Activated naive CD8-positive, alpha-beta T cell treated with anti-CD3 and anti-CD28 coated beads, Interleukin-2, amount 10 ng/mL, durations not matched to agents 7 days and 5 days (primary cell): ENCODE measurements around the gene PTPRG. TPM values are rescaled to one million over a fixed set of nuclear protein-coding genes. Genes with fewer than 3 reads are reported as not detected.

ENCODE experiments used
- ATAC-seq: fragments of 150-1000 bp; cut with Tn5 transposase; one replicate; pipeline ENCODE4 v1.10.0; 2021; ENCODE audit warnings: low read depth, moderate library complexity
- POLR2A ChIA-PET: fragments of 350-600 bp; sonication (Branson Sonifier 250); formaldehyde crosslinking; loops from one replicate; lab custom pipeline; 2021; ENCODE audit warnings: antibody characterized with exemption; lab: Charles Lee
- DNase-seq: peaks from one replicate; pipeline ENCODE4 v3.0.0; 2021
- H3K27ac Mint-ChIP-seq: one replicate; pipeline ENCODE4 v1.8.0; 2022; ENCODE audit warnings: mild to moderate bottlenecking, mixed read lengths
- H3K27me3 Mint-ChIP-seq: one replicate; pipeline ENCODE4 v1.8.0; 2022; ENCODE audit warnings: mild to moderate bottlenecking, moderate library complexity, mixed read lengths
- H3K36me3 Mint-ChIP-seq: one replicate; pipeline ENCODE4 v1.8.0; 2021; ENCODE audit warnings: mild to moderate bottlenecking, mixed read lengths
- H3K4me1 Mint-ChIP-seq: one replicate; pipeline ENCODE4 v1.8.0; 2021; ENCODE audit warnings: mixed read lengths
- H3K4me3 Mint-ChIP-seq: one replicate; pipeline ENCODE4 v1.8.0; 2022; ENCODE audit warnings: mild to moderate bottlenecking, moderate library complexity, mixed read lengths
- H3K9me3 Mint-ChIP-seq: one replicate; pipeline ENCODE4 v1.8.0; 2021; ENCODE audit warnings: mixed read lengths
- total RNA-seq, 2 experiments: library from RNA; stranded (reverse); gene quantifications; one replicate each; pipeline ENCODE4 v1.2.3, GENCODE V29; 2021

The PTPRG gene
- total RNA-seq, 2 experiments from 2014 or later, result not detected

DNA sequence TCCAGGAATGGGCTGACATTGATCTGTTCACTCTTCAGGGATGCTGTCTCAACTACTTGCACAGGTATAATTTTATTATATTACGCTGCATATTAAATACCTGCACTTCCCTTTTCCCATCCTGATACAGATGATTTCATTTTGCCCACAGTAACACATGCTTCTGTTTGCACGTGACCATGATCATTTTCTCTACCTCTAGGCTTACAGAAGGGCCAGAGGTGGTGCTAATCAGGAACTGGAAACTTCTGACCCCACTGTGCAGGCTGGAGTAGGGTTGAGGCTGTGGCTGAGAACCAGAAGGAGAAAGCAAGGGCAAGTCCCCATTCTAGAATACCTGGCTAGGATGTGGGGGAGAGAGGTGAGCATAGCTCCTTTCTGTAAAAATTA, 304.8 kb downstream of the PTPRG start:
- POLR2A ChIA-PET, result no interaction called here
- no peak for ATAC-seq

DNA sequence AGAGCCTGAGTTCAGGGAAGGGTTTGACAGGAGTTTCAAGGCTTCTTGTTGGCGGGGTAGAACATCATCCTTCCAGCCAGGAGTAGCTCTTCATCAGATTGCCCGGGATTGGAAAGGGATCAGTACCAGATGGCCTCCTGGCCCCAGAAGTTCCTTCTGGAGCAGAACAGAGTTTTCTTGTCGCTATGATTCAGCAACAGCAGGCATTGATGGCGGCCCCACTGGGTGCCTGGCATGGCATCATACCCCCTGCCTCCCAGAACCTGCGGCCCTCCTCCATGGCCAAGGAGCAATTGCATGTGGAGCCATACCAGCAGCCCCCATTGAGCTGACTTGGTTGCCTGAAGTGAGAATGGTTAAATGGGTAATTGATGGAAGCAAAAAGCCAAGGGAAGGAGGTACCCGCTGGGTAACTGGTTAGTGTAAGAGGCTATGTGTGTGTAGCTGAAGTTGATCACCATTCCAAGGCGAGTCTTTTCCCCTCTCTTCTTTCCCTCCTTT, 305.6 kb downstream of the PTPRG start:
- Mint-ChIP-seq H3K27ac (no peak overlapping the region), H3K4me1 (no peaks in the 10 kb centered on the region)
- POLR2A ChIA-PET, result no interaction called here

More for the DNA sequence above, 304.8 kb downstream of the PTPRG start:
- no peak overlapping the region for H3K27ac Mint-ChIP-seq
- H3K27me3 Mint-ChIP-seq, result no peaks in the 10 kb centered on the region
- no peak for DNase-seq
- no peaks in the 10 kb centered on the region for H3K9me3 Mint-ChIP-seq
- no peak overlapping the region for H3K4me3 Mint-ChIP-seq
- no peaks in the 10 kb centered on the region for H3K36me3 Mint-ChIP-seq
- no peaks in the 10 kb centered on the region for H3K4me1 Mint-ChIP-seq

DNA sequence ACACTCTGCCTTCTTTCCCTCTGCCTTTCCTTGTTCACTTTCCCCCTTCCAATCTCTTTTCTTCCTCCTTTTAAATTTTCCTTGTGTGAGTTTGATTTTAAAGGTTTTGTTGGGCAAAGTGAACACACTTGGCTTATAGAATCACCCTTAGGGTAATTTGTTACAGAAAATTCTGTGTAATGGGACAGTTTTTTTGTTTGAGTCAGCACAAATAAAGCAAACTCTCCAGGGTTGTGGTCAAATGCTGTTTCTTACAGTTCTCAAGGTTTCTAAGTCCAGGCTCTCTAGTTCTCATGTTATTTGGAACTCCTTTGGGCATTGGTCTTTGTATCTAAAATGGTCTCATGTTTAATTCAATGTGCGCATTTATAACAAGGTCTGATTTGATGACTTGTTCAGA, 307.1 kb downstream of the PTPRG start:
- POLR2A ChIA-PET, result no interaction called here
- DNase-seq, result no peak
- H3K36me3 Mint-ChIP-seq, result no peaks in the 10 kb centered on the region
- no peaks in the 10 kb centered on the region for H3K9me3 Mint-ChIP-seq
- H3K27ac Mint-ChIP-seq, result no peak overlapping the region
- H3K4me1 Mint-ChIP-seq, result no peaks in the 10 kb centered on the region
- no peak overlapping the region for H3K4me3 Mint-ChIP-seq
- ATAC-seq, result no peak
- H3K27me3 Mint-ChIP-seq, result no peaks in the 10 kb centered on the region

More for the DNA sequence above, 305.6 kb downstream of the PTPRG start:
- Mint-ChIP-seq H3K36me3 (no peaks in the 10 kb centered on the region), H3K9me3 (no peaks in the 10 kb centered on the region), H3K27me3 (no peaks in the 10 kb centered on the region), H3K4me3 (no peak overlapping the region)
- DNase-seq (no peak), ATAC-seq (no peak)

DNA sequence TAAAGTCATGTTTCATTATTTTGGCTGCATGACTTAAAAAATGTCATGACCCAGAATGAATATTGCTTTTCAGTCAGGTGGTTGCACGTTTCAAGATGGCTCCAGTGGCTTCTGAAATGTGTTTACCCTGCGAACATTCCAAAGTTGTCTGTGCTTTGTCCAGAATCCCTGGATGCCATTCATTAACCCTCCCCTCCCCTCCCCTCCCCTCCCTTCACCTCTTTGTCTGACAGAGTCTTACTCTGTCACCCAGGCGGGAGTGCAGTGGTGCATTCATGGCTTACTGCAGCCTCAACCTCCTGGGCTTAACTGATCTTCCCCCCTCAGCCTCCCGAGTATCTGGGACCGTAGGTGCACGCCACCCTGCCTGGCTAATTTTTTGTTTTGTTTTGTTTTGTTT, 308.0 kb downstream of the PTPRG start:
- POLR2A ChIA-PET, result no interaction called here
- Mint-ChIP-seq H3K9me3 (no peaks in the 10 kb centered on the region), H3K4me3 (no peak overlapping the region), H3K36me3 (no peaks in the 10 kb centered on the region), H3K27ac (no peak overlapping the region), H3K4me1 (no peaks in the 10 kb centered on the region), H3K27me3 (no peaks in the 10 kb centered on the region)
- DNase-seq, result no peak
- no peak for ATAC-seq

DNA sequence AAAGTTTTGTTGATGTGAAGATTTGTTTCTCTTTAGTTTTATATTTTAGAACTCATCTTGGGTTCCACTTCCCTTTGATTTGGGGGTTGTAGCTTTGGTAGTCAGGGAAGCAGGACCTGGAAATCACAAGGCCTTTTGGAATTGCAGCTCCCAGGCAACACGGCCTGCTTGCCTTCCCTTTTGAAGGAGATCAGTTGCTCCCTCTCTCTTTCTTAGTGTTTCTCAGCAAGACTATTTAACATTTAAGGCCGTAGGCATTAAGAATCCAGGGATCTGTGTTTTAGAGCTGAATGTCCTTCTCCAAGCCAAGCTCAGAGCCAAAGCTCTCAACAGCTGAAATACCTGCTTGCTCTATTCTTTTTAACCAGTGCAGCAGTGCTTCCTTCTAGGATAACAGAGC, 310.3 kb downstream of the PTPRG start:
- ATAC-seq (no peak), DNase-seq (no peak)
- Mint-ChIP-seq H3K27ac (no peak overlapping the region), H3K9me3 (no peaks in the 10 kb centered on the region), H3K4me3 (no peak overlapping the region), H3K27me3 (no peaks in the 10 kb centered on the region), H3K36me3 (no peaks in the 10 kb centered on the region), H3K4me1 (no peaks in the 10 kb centered on the region)
- POLR2A ChIA-PET, result no interaction called here

DNA sequence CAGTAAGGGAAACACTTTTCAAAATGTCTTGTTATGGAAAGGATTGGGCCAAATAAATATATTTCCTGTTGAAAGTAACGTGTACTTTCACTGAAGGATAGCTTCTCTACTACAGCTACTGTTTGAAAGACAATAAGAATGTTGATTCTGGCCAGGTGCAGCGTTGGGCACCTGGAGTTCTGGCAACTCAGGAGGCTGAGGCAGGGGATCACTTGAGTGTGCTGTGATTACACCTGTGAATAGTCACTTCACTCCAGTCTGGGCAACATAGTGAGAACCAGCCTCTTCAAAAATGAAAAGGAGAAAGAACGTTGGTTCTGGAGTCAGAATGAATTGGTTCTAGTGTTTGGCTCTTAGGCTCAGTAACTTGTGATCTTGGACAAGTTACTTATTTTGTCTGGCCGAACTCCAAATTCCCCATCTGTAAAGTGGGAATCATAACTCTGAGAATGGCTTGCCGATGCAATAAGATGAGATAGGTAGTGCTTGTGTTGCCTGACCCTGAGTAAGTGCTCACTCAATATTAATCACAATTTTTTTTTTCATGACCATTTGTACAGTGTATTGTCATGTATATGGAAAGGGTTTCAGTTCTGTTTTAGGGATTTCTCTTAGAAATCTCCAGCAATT, 310.8 kb downstream of the PTPRG start:
- no peak overlapping the region for H3K27ac Mint-ChIP-seq
- POLR2A ChIA-PET, result no interaction called here
- no peak overlapping the region for H3K4me3 Mint-ChIP-seq
- no peaks in the 10 kb centered on the region for H3K9me3 Mint-ChIP-seq
- DNase-seq (no peak), ATAC-seq (no peak)
- no peaks in the 10 kb centered on the region for H3K36me3 Mint-ChIP-seq
- no peaks in the 10 kb centered on the region for H3K27me3 Mint-ChIP-seq
- H3K4me1 Mint-ChIP-seq, result no peaks in the 10 kb centered on the region

DNA sequence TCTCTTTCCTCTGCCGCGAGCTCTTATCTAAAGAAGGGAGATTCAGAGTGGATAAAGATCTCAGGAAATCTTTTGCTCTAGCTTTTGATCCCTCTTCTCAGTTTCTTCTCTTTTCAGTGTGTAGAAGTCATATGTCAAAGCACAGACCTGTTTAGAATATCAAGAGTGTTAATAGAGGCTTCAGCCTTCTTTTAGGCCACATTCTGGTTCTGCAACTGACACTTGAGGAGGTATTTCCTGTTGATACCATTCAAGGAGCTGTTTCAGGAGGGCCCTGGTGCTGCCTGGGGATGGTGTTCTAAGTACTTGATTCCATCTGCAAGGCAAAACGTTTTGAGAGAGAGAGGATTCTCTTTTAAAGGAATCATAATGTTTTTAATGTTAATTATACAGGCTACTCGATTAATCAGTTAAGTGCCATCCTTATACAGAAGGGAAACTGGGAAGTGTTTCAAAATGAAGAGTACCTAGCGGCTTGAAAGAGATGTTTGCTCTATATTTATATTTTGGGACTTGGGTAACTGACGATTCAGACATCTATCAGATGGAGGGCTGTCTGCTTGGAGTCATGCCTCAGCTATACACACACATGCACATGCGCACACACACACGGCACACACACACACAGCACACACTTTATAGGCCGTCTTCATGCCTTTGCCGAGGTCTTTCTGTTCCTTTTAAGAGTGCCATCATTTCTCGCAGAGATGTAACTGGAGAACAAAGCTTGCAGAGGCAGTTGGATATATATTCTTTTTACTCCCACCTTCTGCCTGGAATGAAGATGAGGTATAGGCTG, 313.9 kb downstream of the PTPRG start:
- DNase-seq, result no peak
- no peak overlapping the region for H3K4me3 Mint-ChIP-seq
- no peaks in the 10 kb centered on the region for H3K4me1 Mint-ChIP-seq
- H3K9me3 Mint-ChIP-seq, result no peaks in the 10 kb centered on the region
- H3K27ac Mint-ChIP-seq, result no peak overlapping the region
- no peaks in the 10 kb centered on the region for H3K36me3 Mint-ChIP-seq
- H3K27me3 Mint-ChIP-seq, result no peaks in the 10 kb centered on the region
- POLR2A ChIA-PET, result no interaction called here
- ATAC-seq, result no peak

DNA sequence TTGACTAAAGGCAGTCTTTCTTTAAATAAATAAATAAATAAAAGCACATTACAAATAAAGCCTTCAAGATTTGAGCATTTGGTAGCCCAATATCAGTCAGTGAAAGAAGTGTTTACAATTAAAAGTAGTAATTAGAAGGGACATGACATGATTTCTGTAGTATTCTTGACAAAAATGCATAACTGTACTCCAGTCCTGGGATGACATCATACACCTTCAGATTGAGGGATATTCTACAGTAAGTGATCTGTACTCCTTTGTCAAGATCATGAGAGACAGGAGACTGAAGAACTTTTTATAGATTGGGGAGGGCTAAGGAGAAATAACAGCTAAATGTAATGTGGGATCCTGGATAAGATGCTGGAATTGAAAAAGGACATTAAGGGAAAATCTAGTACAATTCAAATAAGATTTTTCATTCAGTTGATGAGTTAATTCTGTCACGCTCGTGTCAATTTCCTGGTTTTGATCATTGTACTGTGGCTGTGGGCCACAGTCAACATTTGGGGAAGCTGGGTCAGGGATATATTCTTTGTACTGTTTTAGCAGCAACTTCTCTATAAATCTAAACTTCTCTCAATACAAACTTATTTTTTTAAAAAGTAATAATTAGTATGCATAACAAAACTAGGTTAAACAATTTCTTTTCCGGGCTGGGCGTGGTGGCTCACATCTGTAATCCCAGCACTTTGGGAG, 314.8 kb downstream of the PTPRG start:
- Mint-ChIP-seq H3K27ac (no peak overlapping the region), H3K27me3 (no peaks in the 10 kb centered on the region), H3K36me3 (no peaks in the 10 kb centered on the region), H3K4me3 (no peak overlapping the region), H3K9me3 (peaks cover 2% of the 10 kb centered on the region), H3K4me1 (no peaks in the 10 kb centered on the region)
- no peak for ATAC-seq
- no peak for DNase-seq
- POLR2A ChIA-PET, result no interaction called here

DNA sequence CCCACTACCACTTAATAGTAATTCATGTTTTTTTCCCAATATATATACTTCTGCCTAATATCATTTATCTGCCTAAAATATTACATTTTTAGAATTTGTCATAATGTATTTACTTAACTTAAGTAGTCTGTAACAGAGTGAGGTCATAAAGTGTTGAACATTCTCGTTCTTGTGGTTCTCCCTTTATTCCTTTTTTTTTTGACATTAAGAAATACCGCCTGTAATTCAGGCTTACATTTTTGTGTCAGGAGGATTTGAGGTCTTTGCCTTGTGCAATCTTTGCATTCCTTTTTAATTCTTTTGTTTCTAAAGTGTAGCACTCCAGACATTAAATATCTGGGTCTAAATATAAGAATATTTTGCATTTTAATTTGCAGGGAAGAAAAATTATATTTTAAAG, 315.4 kb downstream of the PTPRG start:
- no peak for DNase-seq
- H3K27me3 Mint-ChIP-seq, result no peaks in the 10 kb centered on the region
- H3K27ac Mint-ChIP-seq, result no peak overlapping the region
- no peaks in the 10 kb centered on the region for H3K4me1 Mint-ChIP-seq
- no peak overlapping the region for H3K4me3 Mint-ChIP-seq
- ATAC-seq, result no peak
- peaks cover 2% of the 10 kb centered on the region for H3K9me3 Mint-ChIP-seq
- H3K36me3 Mint-ChIP-seq, result no peaks in the 10 kb centered on the region
- POLR2A ChIA-PET, result no interaction called here

DNA sequence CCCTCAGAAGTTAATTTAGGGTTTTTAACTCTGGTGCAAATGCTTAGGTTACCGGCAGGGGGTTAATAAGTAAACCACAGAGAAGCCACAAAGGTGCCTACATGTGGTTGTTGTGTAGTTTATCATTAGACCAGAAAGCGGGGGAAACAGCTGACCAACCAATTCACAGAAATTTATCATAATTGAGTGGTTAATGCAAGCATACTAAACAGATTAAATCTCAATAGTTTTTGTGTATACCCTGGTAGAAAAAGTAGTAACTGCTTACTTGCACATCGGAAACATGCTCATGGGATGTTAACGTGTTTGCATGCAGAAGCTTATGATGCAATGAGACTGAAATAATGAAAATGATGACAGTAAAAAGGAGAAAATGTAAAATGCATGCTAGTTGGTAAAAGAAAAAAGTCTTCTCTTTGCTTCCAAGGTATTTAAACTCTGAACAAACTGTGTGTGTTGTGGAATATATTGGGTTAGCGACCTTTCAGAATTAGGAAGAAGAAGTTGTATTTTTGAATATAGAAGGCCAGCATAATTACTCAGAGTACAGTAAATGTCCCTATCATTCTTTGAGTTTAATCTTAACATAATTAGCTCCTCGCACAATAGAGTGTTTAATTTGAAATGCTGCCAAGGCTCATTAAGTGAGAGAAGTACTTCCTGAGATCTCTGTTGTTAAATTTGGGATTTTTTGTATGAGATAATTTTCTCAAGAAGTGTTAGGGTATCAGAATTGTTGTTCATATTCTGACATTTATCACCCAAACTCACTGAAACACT, 316.2 kb downstream of the PTPRG start:
- peaks cover 2% of the 10 kb centered on the region for H3K9me3 Mint-ChIP-seq
- no peaks in the 10 kb centered on the region for H3K4me1 Mint-ChIP-seq
- H3K4me3 Mint-ChIP-seq, result no peak overlapping the region
- POLR2A ChIA-PET, result no interaction called here
- H3K27ac Mint-ChIP-seq, result no peak overlapping the region
- DNase-seq (no peak), ATAC-seq (no peak)
- H3K27me3 Mint-ChIP-seq, result no peaks in the 10 kb centered on the region
- no peaks in the 10 kb centered on the region for H3K36me3 Mint-ChIP-seq

DNA sequence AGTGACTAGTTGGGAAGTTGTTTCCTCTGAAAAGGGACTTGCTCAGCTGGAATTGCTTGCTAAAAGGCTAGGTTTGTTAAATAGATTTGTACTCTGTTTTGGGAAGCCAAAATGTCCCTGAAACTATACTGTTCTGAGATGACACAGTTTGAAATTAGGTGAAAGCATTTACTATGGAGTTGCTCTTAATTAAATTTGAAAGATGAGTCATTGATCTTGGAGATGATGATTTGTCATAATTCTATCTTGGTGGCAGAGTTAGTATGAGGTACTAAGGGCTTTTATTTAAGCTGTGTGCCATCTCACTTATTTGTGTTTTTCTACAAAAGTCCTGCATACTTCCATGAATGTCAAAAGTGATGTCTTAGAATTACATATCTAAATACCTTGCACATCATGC, 320.9 kb downstream of the PTPRG start:
- Mint-ChIP-seq H3K4me1 (no peaks in the 10 kb centered on the region), H3K27me3 (peaks cover 2% of the 10 kb centered on the region), H3K36me3 (no peaks in the 10 kb centered on the region), H3K27ac (no peak overlapping the region), H3K4me3 (no peak overlapping the region), H3K9me3 (peaks cover 4% of the 10 kb centered on the region)
- no peak for DNase-seq
- POLR2A ChIA-PET, result no interaction called here
- no peak for ATAC-seq

DNA sequence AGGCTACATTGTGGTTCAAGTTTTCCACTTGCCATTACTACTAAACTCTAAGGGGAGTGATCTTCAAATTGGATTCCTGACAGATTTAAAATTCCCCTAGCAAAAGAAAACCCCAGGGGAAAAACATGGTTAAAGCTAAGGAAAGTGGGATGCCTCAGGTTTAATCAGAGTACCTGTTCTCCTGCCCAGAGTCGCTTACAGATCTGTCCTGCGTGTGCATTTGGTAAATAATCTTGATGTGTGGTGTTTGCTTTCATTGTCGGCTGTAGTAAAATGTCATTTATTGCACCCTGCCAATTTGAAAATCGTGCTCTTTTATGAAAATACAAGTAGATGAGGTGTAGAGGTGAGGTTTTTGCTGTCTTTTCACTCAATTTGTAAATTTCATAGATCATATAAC, 323.4 kb downstream of the PTPRG start:
- ATAC-seq (no peak), DNase-seq (no peak)
- peaks cover 4% of the 10 kb centered on the region for H3K9me3 Mint-ChIP-seq
- POLR2A ChIA-PET, result no interaction called here
- H3K4me1 Mint-ChIP-seq, result no peaks in the 10 kb centered on the region
- no peak overlapping the region for H3K4me3 Mint-ChIP-seq
- H3K36me3 Mint-ChIP-seq, result no peaks in the 10 kb centered on the region
- peaks cover 2% of the 10 kb centered on the region for H3K27me3 Mint-ChIP-seq
- H3K27ac Mint-ChIP-seq, result no peak overlapping the region

DNA sequence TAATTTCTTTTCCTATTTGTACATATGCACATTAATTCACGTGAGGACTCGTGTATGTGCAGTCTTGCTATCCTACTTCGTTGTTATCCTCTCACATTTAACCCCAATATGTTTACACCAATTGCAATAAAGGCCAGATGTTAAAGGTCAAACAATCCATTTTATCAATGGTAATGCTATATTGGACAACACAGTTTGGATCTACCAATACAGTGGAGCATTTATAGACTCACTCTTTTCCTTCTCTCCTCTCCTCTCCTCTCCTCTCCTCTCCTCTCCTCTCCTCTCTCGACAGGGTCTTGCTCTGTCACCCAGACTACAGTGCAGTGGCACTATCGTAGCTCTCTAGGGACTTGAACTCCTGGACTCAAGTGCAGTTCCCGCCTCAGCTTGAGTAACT, 324.0 kb downstream of the PTPRG start:
- ATAC-seq (no peak), DNase-seq (no peak)
- H3K9me3 Mint-ChIP-seq, result peaks cover 4% of the 10 kb centered on the region
- H3K4me1 Mint-ChIP-seq, result no peaks in the 10 kb centered on the region
- POLR2A ChIA-PET, result no interaction called here
- peaks cover 2% of the 10 kb centered on the region for H3K27me3 Mint-ChIP-seq
- H3K4me3 Mint-ChIP-seq, result no peak overlapping the region
- no peaks in the 10 kb centered on the region for H3K36me3 Mint-ChIP-seq
- H3K27ac Mint-ChIP-seq, result no peak overlapping the region
